ENCODE data around the gene HK1.

HK1 gene

DNA sequence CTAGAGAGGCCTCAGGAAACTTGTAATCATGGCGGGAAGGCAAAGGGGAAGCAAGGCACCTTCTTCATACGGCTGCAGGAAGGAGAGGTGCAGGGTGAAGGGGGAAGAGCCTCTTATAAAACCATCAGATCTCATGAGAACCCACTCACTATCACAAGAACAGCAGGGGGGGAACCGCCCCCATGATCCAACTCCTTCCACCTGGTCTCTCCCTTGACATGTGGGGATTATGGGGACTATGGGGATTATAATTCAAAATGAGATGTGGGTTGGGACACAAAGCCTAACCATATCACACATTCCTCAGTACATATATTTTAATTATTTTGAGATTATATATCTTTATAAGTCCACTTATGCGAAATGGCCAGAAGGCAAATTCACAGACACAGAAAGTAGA, 8.9 kb downstream of the HK1 start:
- Histone ChIP-seq H3K9me3 (ENCODE audit: insufficient read depth, low read length, severe bottlenecking) (no peaks in the 10 kb centered on the region), H3K4me3 (ENCODE audit: low read depth in 1 of 2, low read length in 2 of 2) (no peak overlapping the region), H3K27ac (ENCODE audit: low read length) (no peak overlapping the region), H3K36me3 (ENCODE audit: insufficient read depth, low read length) (no peaks in the 10 kb centered on the region), H4K20me1 (ENCODE audit: insufficient read depth, low read length) (no peaks in the 10 kb centered on the region), H3K4me2 (ENCODE audit: insufficient read depth, low read length) (no peak overlapping the region), H2AFZ (ENCODE audit: low read depth, low read length) (no peak overlapping the region), H3K4me1 (ENCODE audit: insufficient read depth, low read length) (no peaks in the 10 kb centered on the region), H3K27me3 (ENCODE audit: insufficient read depth, low read length, poor library complexity) (peaks cover 4% of the 10 kb centered on the region), H3K79me2 (ENCODE audit: insufficient read depth, low read length) (no peaks in the 10 kb centered on the region), H3K9ac (ENCODE audit: low read depth, low read length) (no peak overlapping the region)
- TF ChIP-seq, protein P1, sequence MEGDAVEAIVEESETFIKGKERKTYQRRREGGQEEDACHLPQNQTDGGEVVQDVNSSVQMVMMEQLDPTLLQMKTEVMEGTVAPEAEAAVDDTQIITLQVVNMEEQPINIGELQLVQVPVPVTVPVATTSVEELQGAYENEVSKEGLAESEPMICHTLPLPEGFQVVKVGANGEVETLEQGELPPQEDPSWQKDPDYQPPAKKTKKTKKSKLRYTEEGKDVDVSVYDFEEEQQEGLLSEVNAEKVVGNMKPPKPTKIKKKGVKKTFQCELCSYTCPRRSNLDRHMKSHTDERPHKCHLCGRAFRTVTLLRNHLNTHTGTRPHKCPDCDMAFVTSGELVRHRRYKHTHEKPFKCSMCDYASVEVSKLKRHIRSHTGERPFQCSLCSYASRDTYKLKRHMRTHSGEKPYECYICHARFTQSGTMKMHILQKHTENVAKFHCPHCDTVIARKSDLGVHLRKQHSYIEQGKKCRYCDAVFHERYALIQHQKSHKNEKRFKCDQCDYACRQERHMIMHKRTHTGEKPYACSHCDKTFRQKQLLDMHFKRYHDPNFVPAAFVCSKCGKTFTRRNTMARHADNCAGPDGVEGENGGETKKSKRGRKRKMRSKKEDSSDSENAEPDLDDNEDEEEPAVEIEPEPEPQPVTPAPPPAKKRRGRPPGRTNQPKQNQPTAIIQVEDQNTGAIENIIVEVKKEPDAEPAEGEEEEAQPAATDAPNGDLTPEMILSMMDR (IDR thresholded peaks at IDR 0.05; ENCODE audit: borderline replicate concordance, extremely low read depth, low read length, poor library complexity, severe bottlenecking), result no peak
- TF ChIP-seq EZH2 (IDR thresholded peaks at IDR 0.05; ENCODE audit: borderline replicate concordance, low read depth, low read length, severe bottlenecking), result no peak
- DNase-seq (no peak), ATAC-seq (ENCODE audit: insufficient read depth, low read depth) (no peak)

DNA sequence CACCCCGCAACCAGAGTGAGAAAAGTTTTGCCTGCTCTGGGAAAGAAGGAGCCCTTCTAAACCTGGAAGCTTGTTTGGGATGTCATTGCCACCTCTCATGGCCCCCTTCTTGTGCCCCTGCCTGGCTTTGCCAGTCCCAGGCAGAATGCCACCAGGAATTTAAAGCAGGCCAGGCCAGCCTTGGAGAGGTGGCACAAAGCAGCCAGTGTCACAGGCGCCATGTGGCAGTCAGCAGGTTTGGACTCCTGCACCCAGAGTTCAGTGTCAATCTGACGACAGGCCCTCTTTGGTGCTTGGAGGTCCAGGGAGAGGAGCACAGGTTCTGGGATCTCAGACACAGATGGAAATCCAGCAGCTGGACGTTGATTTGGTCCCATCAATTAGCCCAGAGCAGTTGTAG, 12.7 kb downstream of the HK1 start:
- DNase-seq (no peak), ATAC-seq (ENCODE audit: insufficient read depth, low read depth) (no peak)
- Histone ChIP-seq H3K4me3 (ENCODE audit: low read depth in 1 of 2, low read length in 2 of 2) (no peak overlapping the region), H3K36me3 (ENCODE audit: insufficient read depth, low read length) (no peaks in the 10 kb centered on the region), H3K27me3 (ENCODE audit: insufficient read depth, low read length, poor library complexity) (peaks cover 13% of the 10 kb centered on the region), H3K27ac (ENCODE audit: low read length) (no peak overlapping the region), H3K9me3 (ENCODE audit: insufficient read depth, low read length, severe bottlenecking) (no peaks in the 10 kb centered on the region), H3K4me1 (ENCODE audit: insufficient read depth, low read length) (no peaks in the 10 kb centered on the region), H3K9ac (ENCODE audit: low read depth, low read length) (no peak overlapping the region), H2AFZ (ENCODE audit: low read depth, low read length) (no peak overlapping the region), H4K20me1 (ENCODE audit: insufficient read depth, low read length) (no peaks in the 10 kb centered on the region), H3K79me2 (ENCODE audit: insufficient read depth, low read length) (no peaks in the 10 kb centered on the region), H3K4me2 (ENCODE audit: insufficient read depth, low read length) (no peak overlapping the region)
- TF ChIP-seq, protein P1 (IDR thresholded peaks at IDR 0.05; ENCODE audit: borderline replicate concordance, extremely low read depth, low read length, poor library complexity, severe bottlenecking), result no peak
- TF ChIP-seq EZH2 (IDR thresholded peaks at IDR 0.05; ENCODE audit: borderline replicate concordance, low read depth, low read length, severe bottlenecking), result no peak

DNA sequence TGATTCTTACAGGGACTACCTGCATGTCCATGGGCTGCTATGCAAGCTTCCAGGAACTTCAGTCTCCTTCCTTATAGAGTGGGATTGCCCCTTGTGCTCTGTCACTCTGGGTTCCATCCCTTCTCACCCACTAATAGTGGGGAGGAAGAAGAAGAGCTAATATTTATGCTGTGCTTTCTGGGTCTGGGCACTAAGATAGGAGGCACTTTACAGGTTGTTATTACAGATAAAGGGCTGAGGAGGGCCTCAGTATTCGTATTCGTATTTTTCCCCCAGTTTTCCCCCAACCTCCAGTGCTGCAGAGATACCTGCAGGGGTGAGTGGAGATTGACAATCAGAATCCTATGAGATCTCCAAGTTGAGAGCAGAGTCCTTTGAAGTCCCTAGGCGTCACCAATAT, 14.2 kb downstream of the HK1 start:
- no peaks in the 10 kb centered on the region for H3K9me3 ChIP-seq (ENCODE audit: insufficient read depth, low read length, severe bottlenecking)
- TF ChIP-seq, protein P1 (IDR thresholded peaks at IDR 0.05; ENCODE audit: borderline replicate concordance, extremely low read depth, low read length, poor library complexity, severe bottlenecking), result no peak
- TF ChIP-seq EZH2 (IDR thresholded peaks at IDR 0.05; ENCODE audit: borderline replicate concordance, low read depth, low read length, severe bottlenecking), result no peak
- H3K4me3 ChIP-seq (ENCODE audit: low read depth in 1 of 2, low read length in 2 of 2), result no peak overlapping the region
- H4K20me1 ChIP-seq (ENCODE audit: insufficient read depth, low read length), result no peaks in the 10 kb centered on the region
- H3K4me2 ChIP-seq (ENCODE audit: insufficient read depth, low read length), result no peak overlapping the region
- ATAC-seq (ENCODE audit: insufficient read depth, low read depth), result no peak
- H3K36me3 ChIP-seq (ENCODE audit: insufficient read depth, low read length), result no peaks in the 10 kb centered on the region
- H3K79me2 ChIP-seq (ENCODE audit: insufficient read depth, low read length), result no peaks in the 10 kb centered on the region
- peaks cover 14% of the 10 kb centered on the region for H3K27me3 ChIP-seq (ENCODE audit: insufficient read depth, low read length, poor library complexity)
- no peak overlapping the region for H3K27ac ChIP-seq (ENCODE audit: low read length)
- no peaks in the 10 kb centered on the region for H3K4me1 ChIP-seq (ENCODE audit: insufficient read depth, low read length)
- no peak overlapping the region for H2AFZ ChIP-seq (ENCODE audit: low read depth, low read length)
- no peak for DNase-seq
- H3K9ac ChIP-seq (ENCODE audit: low read depth, low read length), result no peak overlapping the region
